ENCODE data around the gene EFNA2. TPM values are rescaled to one million over a fixed set of nuclear protein-coding genes. Genes with fewer than 3 reads are reported as not detected.

The EFNA2 gene
- total RNA-seq, 1 experiment from 2014 or later, result 14.3 TPM

DNA sequence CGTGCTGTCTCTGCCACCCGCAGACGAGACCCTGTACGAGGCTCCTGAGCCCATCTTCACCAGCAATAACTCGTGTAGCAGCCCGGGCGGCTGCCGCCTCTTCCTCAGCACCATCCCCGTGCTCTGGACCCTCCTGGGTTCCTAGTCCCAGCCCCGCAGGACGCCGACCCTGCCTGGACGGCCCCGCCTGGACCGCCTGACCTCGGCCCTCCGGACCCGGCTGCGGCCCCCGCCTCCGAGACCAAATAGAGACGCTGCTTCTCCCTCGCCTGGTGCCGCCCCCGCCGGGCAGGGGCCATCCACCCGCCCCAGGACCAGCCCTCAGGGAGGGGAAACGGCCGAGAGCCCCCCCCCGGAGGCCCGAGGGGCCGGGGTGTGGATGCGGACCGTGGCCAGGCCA is 14.1 kb downstream of the EFNA2 start:
- H3K27me3 ChIP-seq (ENCODE audit: insufficient read depth, low read length), result no peaks in the 10 kb centered on the region
- H3T11ph ChIP-seq (ENCODE audit: low read length), result no peak overlapping the region
- no peak overlapping the region for H3K23ac ChIP-seq (ENCODE audit: insufficient read length, low read depth, low read length)
- DNase-seq, result no peak
- no peak overlapping the region for H3K9ac ChIP-seq (ENCODE audit: extremely low read depth, insufficient read length, low read length)
- no peak overlapping the region for H3K27ac Mint-ChIP-seq
- H4K5ac ChIP-seq (ENCODE audit: insufficient read length, low read depth, low read length), result no peak overlapping the region
- no peak overlapping the region for H3K56ac ChIP-seq (ENCODE audit: insufficient read length, low read depth, low read length)
- no peaks in the 10 kb centered on the region for H3K79me2 ChIP-seq (ENCODE audit: insufficient read depth, low read length)
- no peak overlapping the region for H3K4me2 ChIP-seq (ENCODE audit: insufficient read depth, insufficient read length, low read length)
- H2BK20ac ChIP-seq (ENCODE audit: low read depth, low read length, poor library complexity, severe bottlenecking), result no peak overlapping the region
- H4K91ac ChIP-seq (ENCODE audit: insufficient read length, low read depth, low read length), result no peak overlapping the region
- H2BK12ac ChIP-seq (ENCODE audit: insufficient read length, low read depth, low read length), result no peak overlapping the region
- H3K9me3 Mint-ChIP-seq, result no peaks in the 10 kb centered on the region; a peak in 1 of 5 replicates
- peaks cover 2% of the 10 kb centered on the region for H4K20me1 ChIP-seq (ENCODE audit: control insufficient read depth, insufficient read depth, insufficient read length)
- H3K27ac ChIP-seq (ENCODE audit: insufficient read length, low read depth, low read length), result no peak overlapping the region
- no peak overlapping the region for H2BK15ac ChIP-seq (ENCODE audit: low read depth, low read length)
- H3K14ac ChIP-seq (ENCODE audit: insufficient read depth, low read length), result no peak overlapping the region
- H2BK120ac ChIP-seq (ENCODE audit: low read depth, low read length, poor library complexity, severe bottlenecking), result no peak overlapping the region
- H3K4me3 Mint-ChIP-seq, result no peak overlapping the region
- no peak overlapping the region for H2BK5ac ChIP-seq (ENCODE audit: insufficient read length, low read length)
- H3K23me2 ChIP-seq (ENCODE audit: insufficient read length, low read depth, low read length, poor library complexity, severe bottlenecking), result no peaks in the 10 kb centered on the region
- no peaks in the 10 kb centered on the region for H3K9me3 ChIP-seq (ENCODE audit: control insufficient read depth, low read depth, low read length)
- no peak overlapping the region for H3K4ac ChIP-seq (ENCODE audit: low read depth, low read length)
- H3K79me1 ChIP-seq (ENCODE audit: insufficient read depth, low read depth, low read length, poor library complexity, severe bottlenecking), result no peaks in the 10 kb centered on the region
- H3K18ac ChIP-seq (ENCODE audit: insufficient read length, low read depth, low read length), result no peak overlapping the region
- H4K8ac ChIP-seq (replicated peaks; ENCODE audit: insufficient read length, low read depth, low read length), result no peak overlapping the region
- peaks cover 7% of the 10 kb centered on the region for H3K27me3 Mint-ChIP-seq (ENCODE audit: low read depth)
- TF ChIP-seq, protein P1, sequence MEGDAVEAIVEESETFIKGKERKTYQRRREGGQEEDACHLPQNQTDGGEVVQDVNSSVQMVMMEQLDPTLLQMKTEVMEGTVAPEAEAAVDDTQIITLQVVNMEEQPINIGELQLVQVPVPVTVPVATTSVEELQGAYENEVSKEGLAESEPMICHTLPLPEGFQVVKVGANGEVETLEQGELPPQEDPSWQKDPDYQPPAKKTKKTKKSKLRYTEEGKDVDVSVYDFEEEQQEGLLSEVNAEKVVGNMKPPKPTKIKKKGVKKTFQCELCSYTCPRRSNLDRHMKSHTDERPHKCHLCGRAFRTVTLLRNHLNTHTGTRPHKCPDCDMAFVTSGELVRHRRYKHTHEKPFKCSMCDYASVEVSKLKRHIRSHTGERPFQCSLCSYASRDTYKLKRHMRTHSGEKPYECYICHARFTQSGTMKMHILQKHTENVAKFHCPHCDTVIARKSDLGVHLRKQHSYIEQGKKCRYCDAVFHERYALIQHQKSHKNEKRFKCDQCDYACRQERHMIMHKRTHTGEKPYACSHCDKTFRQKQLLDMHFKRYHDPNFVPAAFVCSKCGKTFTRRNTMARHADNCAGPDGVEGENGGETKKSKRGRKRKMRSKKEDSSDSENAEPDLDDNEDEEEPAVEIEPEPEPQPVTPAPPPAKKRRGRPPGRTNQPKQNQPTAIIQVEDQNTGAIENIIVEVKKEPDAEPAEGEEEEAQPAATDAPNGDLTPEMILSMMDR (conservative IDR thresholded peaks at IDR 0.05), result no peak
- WGBS (ENCODE audit: extremely low coverage, insufficient read length, low lambda C conversion rate), result no CpG with 5 or more reads among the region's 34 CpGs
- H2AFZ ChIP-seq (ENCODE audit: low read length), result no peak overlapping the region
- H3K4me1 Mint-ChIP-seq, result peaks cover 0 to 6% of the 10 kb centered on the region in 2 experiments; a peak in 3 of 4 replicates
- no peak overlapping the region for H2AK5ac ChIP-seq (ENCODE audit: insufficient read length, low read length)
- H3K4me1 ChIP-seq (ENCODE audit: insufficient read depth, low read length), result no peaks in the 10 kb centered on the region
- peaks cover 2 to 4% (median 3%) of the 10 kb centered on the region in 3 experiments; a peak in 3 of 7 replicates for H3K36me3 Mint-ChIP-seq (ENCODE audit: insufficient read depth in 1 of 3, low read depth in 3 of 3)
